ENCODE data around the gene PSMD8.
"Not testable (repeated sequence)": the region's sequence is repeated elsewhere in the genome, so short reads cannot be mapped to it uniquely, and the experiment has no call there.

Gene PSMD8

GRCh38 chr19:38411898-38412297, 37.5 kb downstream of the PSMD8 start:
- DNase-seq = not testable (repeated sequence)

- no peak for DNase-seq
Observed at GRCh38 chr19:38412491-38412890, 38.1 kb downstream of the PSMD8 start.

DNA sequence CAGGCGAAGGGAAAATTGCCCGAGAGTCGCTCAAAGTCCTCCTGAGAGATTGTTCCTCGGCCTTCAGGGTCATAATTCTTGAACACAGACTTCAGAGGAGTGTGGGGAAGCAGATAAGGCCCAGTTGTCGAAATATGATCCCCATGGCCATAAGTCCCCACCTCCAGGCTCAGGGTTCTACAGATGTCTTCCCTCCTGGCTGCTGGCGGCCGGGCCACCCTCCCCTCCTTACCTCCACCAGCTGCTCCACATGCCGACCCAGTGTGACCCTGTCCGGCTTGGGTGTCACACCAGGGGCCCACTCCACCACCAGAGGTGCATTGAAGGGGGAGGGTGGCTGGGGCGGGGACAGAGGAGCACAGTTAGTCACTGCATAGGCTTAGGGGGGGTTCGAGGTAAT, 38.6 kb downstream of the PSMD8 start:
- DNase-seq = no peak

DNA sequence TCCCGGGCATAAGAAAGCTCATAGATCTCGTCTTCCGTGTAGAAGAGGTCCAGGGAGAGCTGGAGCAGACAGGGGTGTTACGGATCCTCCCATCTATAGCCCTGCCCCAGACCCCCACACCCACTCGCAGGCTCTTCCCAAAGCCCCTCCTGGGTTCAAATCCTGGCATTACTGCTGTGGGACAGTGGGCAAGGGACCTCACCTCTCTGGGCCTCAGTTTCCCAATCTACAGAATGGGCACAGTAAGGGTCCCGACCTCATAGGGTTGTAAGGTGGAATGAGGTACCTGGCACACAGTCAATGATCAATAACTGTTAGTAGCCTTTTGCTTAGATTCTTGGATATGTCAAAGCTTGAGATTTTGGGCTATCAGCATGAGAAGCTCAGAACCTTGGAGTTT, 39.0 kb downstream of the PSMD8 start:
- no peak for DNase-seq

GRCh38 chr19:38417146-38417543, 42.8 kb downstream of the PSMD8 start:
- no peak for DNase-seq

GRCh38 chr19:38417544-38418506, 43.5 kb downstream of the PSMD8 start:
- peak; percentile 49 for DNase-seq

- no peak for DNase-seq
Observed at GRCh38 chr19:38420935-38421334, 46.6 kb downstream of the PSMD8 start.

GRCh38 chr19:38421856-38422255, 47.5 kb downstream of the PSMD8 start:
- no peak for DNase-seq

- DNase-seq = no peak
Observed at GRCh38 chr19:38422438-38422837, 48.1 kb downstream of the PSMD8 start.

DNA sequence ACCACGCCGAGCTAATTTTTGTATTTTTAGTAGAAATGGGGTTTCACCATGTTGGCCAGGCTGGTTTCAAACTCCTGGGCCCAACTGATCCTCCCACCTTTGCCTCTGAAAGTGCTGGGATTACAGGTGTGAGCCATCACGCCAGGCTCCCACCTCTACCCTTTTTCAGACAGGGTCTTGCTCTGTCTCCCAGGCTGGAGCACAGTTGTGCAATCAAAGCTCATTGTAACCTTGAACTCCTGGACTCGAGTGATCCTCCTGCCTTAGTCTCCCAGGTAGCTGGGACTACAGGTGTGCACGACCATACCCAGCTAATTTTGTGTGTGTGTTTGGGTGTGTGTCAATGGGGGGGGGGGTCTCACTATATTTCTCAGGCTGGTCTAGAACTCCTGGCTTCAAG, 49.9 kb downstream of the PSMD8 start:
- DNase-seq = no peak

DNA sequence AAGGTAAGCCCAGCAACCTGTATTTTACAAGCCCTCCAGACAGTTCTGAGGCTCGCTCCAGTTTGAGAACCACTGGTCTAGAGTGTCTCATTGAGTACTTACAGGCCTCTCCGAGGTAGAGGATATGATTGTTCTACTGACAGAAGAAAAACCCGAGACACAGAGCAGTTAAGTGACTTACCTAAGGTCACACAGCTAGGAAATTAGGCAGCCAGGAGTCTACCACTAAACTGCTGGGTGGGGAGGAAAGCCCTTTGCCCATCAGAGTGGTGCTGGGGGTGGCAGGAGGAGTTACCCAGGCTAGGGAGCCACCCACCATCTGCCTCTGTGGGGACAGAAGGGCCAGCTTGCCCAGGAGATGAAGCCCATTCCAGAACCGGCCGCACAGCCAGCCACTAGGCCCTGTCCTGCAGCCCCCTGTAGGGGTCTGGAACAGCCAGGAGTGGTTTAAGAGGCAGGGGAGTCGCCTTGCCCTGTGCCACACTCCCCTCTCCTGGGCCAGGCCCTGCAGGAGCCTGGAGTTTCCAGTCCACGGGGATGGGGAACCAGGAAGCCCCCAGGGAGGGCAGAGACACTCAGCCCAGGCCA, 50.9 kb downstream of the PSMD8 start:
- DNase-seq = no peak

DNA sequence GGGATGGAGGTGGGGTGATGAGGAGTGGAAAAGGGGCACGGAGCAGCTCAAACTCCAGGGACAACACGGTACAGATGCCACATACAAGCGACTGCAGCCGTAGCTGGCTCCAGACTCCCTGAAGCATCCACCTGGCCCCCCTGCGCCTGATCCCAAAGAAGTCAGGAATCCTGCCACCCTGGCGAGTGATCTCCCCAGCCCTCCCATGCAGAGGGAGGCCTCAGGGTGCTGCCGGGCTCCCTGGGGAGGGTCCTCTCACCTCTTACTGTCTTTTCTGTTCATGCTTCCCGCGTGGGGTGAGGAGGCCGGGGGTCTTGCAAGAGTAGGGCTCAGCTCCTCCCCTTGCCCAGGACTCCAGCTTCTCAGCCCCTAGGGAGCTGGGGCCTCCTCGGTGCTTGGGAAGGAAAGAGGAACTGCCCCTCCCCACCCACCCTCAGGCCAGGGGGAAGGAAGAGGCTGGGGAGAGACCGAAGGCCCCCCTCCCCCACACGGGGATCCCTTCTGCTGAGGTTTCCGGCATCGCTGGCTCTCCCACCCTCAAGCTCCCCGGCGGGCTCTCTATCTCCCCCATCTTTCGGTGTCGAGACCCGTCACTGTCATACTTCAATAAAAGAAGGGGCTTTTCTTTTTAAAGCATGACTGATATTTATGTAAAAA, 51.6 kb downstream of the PSMD8 start, which contains the start of gene RASGRP4:
Gene RASGRP4 (minus strand): TSS at position 410 of the 657 bp plus-strand sequence. CDS start 128 bp downstream, at position 282.
- DNase-seq = no peak

DNA sequence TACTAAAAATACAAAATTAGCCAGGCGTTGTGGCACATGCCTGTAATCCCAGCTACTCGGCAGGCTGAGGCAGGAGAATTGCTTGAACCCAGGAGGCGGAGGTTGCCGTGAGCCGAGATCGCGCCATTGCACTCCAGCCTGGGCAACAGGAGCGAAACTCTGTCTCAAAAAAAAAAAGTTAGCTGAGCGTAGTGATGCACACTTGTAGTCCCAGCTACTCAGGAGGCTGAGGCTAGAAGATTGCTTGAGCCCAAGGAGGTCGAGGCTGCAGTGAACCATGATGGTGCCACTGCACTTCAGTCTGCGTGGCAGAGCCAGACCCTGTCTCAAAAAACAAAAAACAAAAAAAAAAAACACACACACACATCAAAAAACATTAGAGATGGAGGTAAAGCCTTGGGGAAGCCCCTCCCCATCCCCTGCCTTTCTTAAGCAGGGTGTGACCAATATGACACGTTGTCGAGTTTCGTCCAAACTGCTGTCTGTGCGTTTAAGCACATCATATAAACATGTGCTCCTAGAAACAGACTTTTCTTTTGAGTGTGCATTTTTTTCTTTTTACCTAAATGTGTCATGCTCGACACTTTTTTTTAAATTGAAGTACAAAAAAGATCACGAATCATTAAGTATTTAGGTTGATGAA, 52.8 kb downstream of the PSMD8 start:
- DNase-seq = not testable (repeated sequence)

GRCh38 chr19:38429055-38429810, 54.9 kb downstream of the PSMD8 start:
- no peak for DNase-seq

DNA sequence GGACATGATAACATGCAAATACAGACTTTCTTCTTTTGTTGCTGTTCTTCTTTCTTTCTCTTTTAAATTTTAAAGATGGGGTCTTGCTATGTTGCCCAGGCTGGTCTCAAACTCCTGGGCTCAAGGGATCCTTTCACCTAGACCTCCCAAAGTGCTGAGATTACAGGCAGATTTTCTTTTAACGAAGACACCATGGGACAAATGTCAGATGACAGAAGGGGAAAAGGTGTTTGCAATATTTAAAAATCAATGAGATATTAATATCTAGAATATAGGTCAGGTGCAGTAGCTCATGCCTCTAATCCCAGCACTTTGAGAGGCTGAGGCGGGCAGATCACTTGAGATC, 55.4 kb downstream of the PSMD8 start:
- DNase-seq = no peak

DNA sequence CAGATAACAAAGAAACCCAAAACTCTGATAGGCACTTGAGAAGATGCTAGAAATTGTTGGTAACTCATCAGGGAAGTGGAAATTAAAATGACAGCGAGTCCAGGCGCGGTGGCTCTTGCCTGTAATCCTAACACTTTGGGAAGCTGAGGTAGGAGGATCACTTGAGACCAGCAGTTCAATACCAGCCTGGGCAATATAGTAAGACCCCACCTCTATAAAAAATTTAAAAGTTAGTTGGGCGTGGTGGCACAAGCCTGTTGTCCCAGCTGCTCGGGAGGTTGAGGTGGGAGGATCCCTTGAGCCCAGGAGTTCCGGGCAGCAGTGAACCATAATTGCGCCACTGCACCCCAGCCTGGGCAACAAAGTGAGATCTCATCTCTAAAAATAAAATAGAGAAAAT, 56.6 kb downstream of the PSMD8 start:
- DNase-seq = no peak

DNA sequence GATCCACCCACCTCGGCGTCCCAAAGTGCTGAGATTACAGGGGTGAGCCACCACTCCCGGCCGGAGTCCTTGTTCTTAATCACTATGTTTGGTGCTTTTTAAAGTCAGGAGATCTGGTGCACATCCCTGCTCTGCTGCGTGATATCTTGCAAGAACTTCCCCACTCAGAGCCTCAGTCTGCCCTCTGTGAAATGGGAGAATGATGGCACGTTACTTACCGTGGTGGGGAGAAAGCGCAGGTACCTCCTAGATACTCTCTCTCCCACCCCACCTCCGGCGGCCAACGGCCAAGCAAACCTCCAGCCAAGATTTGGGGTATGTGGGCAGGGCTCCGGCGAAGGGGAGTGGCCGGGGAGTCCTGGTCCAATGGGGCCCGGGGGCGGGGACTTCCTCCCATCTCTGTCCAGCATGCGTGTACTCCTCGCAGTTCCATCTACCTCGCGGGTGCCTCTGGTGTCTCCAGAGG, 58.9 kb downstream of the PSMD8 start, which contains the start of gene RYR1:
Gene RYR1 (plus strand): TSS at position 424 of the 466 bp plus-strand sequence. CDS start 139 bp downstream, outside the sequence.
- no peak for DNase-seq
